B cell (primary cell): ENCODE results near the gene NKAIN2.

Source experiments
- EZH2 ChIP-seq: IDR thresholded peaks from 2 replicates; pipeline ENCODE4 v1.6.1; 2012; ENCODE audit warnings: borderline replicate concordance, low read depth, mild to moderate bottlenecking, moderate library complexity, low read length; ENCODE audit not compliant: insufficient read depth, poor library complexity, severe bottlenecking
- TF ChIP-seq, protein P1 (sequence below): fragments of 200-600 bp; IDR thresholded peaks from one replicate; pipeline ENCODE4 v1.8.0; 2022; ENCODE audit warnings: antibody characterized with exemption, mild to moderate bottlenecking

DNA sequence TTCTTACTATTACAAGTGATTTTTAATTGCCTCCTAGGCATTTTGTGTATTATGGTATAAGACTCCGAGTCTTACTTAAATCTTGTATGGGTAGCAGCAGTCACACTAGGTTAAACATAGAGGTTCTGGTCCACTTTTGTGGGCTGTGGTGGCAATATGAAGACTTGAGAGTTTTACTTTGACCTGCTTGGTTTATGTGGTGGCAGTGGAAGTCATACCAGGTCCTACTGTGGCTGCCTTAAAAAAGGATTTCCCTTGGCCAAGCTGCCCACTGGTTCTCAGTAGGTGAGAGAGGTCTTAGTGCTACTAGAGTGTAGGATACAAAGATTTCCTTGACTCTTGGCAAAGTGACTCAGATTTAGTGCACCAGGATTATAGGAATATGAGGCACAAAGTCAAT lies 44.2 kb upstream of the NKAIN2 start:
- TF ChIP-seq, protein P1, sequence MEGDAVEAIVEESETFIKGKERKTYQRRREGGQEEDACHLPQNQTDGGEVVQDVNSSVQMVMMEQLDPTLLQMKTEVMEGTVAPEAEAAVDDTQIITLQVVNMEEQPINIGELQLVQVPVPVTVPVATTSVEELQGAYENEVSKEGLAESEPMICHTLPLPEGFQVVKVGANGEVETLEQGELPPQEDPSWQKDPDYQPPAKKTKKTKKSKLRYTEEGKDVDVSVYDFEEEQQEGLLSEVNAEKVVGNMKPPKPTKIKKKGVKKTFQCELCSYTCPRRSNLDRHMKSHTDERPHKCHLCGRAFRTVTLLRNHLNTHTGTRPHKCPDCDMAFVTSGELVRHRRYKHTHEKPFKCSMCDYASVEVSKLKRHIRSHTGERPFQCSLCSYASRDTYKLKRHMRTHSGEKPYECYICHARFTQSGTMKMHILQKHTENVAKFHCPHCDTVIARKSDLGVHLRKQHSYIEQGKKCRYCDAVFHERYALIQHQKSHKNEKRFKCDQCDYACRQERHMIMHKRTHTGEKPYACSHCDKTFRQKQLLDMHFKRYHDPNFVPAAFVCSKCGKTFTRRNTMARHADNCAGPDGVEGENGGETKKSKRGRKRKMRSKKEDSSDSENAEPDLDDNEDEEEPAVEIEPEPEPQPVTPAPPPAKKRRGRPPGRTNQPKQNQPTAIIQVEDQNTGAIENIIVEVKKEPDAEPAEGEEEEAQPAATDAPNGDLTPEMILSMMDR: no peak
- TF ChIP-seq EZH2: no peak
